Stimulated activated CD4-positive, alpha-beta T cell treated with anti-CD3 and anti-CD28 coated beads, Interleukin-2, amount 100 ng/mL, for 24 hours (primary cell): Measurements from ENCODE around the gene TUBA3E.
"Not testable (repeated sequence)": the region's sequence is repeated elsewhere in the genome, so short reads cannot be mapped to it uniquely, and the experiment has no call there.

ENCODE experiments used
- DNase-seq, 2 donors: peaks; one replicate each; pipeline ENCODE4 v3.0.0-alpha.2; 2020

The TUBA3E gene

DNA sequence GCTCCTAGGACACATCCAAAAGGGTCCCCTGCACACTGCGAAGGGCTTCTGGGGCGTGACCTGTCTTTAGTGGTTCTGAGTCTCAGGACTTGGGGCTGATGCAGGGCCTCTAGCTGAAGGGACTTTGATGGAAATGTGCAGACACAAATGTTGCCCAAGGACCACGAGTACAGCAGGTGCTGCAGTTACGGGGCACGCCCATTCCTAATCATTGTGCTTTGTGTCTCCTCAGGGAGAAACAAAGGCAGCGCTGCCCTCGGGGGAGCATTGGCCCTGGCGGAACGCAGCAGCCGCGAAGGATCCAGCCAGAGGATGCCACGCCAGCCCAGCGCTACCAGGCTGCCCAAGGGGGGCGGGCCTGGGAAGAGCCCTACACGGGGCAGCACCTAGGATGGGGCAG lies 8.0 kb downstream of the TUBA3E start:
- DNase-seq = no peak

DNA sequence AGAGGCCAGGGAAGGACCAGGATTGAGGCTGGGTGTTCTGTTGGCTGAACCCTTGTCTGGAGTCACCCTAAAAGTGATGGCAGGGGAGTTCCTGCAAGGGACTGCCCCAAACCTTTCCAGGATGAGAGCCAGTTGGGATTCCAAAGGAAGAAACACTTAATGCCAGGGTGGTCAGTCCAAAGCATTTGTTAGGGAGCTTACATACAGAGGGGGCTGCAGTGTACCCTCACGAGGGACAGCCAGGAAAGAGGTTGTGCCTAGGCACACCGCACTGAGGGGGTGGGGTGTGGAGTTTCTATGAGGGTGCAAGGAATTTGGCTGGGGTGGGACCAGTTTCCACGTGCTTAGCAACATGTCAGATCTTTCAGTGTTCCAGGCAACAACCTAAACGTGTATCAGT lies 9.3 kb downstream of the TUBA3E start:
- not testable (repeated sequence) for DNase-seq

DNA sequence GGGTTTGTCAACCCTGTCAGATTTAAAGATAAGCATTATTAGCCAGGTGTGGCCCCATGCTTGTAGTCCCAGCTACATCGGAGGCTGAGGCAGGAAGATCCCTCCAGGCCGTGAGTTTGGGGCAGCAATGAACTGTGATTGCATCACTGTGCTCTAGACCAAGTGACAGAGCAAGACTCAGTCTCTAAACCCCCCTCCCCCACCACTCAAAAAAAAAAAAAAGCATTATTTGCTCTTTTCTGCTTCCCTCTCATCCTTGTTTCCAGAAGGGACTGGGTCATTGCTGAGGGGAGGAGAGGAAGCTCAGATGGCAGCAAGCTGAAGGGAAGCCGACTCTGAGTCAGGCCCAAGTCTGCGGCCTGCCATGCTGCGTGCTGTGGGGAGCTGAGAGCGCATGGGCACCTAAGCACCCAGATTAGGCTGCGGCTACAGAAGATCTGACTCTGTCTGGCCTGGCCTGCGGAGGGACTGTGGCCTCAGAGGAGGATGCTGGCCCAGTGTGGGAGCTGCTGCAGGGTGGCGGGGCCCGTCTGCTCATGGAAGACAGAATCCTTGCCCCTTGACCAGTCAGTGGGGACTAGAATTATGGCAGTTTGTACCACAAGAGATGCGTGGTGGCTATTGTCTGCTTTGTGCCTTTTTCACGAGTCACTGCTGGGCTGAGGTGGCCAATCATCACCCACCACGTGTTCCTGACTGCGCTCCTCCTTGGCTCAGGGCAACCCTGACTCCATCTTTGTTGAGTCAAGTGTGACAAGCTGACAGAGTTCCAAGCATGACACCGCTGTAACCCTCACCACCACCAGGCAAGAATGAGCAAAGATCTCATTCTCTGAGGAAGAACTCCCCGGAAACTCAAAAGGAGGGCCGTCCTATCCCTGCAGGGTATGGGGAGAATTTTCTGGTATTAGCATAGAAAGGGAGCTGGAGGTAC lies 10.1 kb downstream of the TUBA3E start:
- DNase-seq = not testable (repeated sequence)

DNA sequence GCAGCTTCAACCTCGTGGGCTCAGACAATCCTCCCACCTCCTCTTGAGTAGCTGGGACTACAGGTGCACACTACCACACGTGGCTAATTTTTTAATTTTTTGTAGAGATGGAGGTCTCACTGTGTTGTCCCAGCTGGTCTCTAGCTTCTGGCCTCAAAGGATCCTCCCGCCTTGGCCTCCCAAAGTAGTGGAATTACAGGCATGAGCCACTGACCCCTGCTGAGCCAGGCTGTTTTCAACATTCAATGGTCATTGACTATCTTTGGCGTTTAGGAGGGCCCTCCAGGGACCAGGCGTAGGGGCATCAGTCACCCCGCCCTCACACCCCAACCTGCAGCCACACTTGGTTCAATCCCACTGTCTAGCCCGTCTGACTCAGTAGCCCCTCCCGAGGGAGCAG lies 11.0 kb downstream of the TUBA3E start:
- no peak for DNase-seq

- no peak for DNase-seq
Measured at GRCh38 chr2:130186391-130186790, 11.8 kb downstream of the TUBA3E start.

DNA sequence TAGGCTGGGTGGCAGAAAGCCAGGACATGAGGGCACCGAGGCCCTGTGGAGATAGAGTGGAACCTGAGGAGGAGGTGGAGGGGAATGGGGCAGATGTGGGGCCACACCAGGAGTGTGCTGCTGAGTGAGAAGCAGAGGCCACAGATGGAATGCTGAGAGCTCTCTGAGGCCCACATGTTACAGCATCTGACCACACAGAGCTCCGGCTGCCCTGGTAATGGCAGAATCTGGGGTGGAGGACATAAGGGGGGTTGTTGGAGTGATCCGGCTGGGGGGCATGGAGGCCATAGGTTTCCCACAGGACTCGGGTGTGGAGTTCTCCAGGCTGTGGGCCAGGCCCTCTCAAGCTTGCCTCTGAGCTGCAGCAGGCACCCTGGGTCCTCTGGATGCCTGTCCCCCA lies 12.3 kb downstream of the TUBA3E start:
- DNase-seq = no peak

DNA sequence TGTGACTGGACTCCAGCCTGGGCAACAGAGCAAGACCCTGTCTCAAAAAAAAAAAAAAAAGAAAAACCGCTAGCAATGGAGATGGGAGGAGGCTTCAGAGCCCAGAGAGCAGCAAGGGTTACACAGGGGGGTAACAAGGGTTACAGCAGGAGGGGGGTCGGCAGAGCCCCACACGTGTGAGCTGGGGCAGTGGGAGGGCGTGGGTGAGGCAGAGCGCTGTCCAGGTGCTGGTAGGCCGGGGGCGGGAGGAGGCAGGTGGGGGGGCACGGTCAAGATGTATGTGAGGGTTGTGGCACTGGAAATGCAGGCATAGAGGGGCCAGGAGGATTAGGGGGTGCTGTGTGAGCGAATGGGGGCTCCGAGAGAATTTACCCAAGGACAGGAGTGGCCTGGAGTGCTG lies 12.8 kb downstream of the TUBA3E start:
- DNase-seq = no peak

DNA sequence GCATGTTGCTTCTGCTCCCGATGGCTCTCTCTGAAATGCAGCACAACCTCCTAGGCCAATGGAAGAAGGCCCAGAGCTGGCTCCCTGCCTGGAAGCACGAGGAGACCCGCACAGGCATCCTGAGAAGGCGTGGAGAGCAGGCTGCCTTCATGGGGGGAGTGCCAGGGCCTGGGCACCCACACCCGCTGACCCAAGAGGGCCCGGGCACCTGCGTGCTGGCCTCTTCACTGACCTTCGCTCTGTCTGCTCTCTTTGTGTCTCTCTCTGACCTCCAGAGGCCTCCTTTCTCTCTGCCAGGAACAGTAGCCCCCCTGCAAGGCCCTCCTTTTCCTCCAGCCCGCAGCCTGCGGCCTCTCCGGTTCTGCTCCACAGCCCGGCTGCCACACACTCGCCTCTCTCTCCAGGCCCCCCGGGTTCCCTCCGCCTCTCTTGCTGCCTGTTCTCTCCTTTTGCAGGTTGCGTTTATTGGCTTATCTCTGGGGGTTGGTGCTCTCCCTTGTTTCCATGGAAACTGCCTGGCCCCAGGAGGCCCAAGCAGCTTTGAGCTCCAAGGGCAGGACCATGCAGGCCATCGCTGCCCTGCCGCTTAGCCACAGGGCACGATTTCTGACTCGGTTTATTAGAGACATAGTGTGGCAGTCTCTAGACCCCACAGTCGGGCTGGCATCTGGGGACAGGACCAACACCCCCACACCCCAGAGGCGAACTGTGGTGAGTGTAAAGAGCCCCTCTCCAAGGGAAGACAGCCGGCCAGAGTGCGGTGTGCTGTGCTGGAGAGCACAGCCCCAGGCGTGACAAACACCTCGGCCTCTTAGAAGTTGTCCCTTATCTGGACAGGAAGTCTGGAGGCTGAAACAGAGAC lies 14.5 kb downstream of the TUBA3E start:
- no peak for DNase-seq

GRCh38 chr2:130182826-130183511 lies 15.3 kb downstream of the TUBA3E start:
- not testable (repeated sequence) for DNase-seq

DNA sequence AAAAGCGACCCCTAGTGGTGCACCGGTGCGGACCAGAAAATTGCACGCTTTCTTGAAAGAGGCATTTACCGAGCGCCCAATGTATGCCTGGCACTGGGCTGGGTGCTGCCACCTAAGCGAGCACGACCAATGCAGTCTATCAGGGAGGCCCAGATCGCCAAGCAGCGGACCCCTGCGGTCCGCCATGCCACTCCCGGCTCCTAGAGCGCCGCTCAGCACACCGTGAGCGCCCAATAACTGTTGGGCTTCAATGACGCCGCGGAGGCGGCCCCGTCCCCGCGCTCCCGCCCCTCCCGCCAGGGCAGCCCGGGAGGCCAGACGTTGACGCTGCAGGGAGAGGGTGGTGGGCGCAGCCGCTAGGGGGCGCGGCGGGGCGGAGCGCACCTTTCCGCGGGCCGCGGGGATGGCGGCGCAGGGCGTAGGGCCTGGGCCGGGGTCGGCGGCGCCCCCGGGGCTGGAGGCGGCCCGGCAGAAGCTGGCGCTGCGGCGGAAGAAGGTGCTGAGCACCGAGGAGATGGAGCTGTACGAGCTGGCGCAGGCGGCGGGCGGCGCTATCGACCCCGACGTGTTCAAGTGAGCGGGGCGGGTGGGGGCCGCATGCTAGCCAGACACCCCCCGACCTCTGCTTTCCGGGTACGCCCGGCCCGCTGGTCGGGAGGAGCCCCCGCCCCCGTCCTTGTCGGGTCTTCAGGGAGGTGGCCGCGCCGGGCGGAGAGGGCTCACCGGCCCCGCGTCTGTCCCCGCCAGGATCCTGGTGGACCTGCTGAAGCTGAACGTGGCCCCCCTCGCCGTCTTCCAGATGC lies 16.2 kb downstream of the TUBA3E start, which contains the start of gene MZT2B:
Gene MZT2B, plus strand, starts transcription at position 383 of the 803 bp plus-strand sequence. Its CDS starts 21 bp downstream, at position 404.
- peak; percentile 91 to 92 for DNase-seq

DNA sequence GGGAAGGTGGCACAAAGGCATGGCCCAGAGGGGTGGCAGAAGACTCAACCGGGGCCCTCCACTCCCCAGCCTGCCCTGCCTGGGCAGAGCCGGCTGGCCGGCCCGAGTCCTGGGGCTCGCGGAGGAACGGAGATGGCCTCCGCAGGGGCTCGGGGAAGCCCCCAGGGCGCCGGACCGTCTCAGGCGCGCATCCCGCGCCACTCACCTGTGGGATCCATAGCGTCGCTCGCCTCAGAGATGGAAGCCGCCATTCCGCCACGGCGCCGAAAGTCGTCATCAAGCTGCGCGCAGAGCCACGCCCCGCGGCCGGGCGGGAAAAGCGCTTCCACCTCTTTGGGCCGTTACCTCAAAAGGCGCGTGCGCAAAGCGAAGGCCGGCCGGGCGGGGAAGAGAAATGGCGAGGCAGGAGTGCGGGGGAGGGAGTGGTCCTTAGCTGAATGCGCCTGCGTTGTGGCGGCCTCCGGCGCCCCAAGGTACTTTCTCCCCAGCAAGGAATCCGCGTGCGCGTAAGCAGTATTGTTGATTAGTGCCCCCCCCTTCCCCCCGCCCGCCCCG lies 16.8 kb downstream of the TUBA3E start, which contains the start of gene SMPD4:
Gene SMPD4, minus strand, starts transcription at position 278 of the 555 bp plus-strand sequence. CDS start 5,010 bp downstream, outside the sequence.
- peak; percentile 97 to 98 for DNase-seq

GRCh38 chr2:130180404-130181324 lies 17.6 kb downstream of the TUBA3E start:
- not testable (repeated sequence) for DNase-seq

GRCh38 chr2:130174866-130175265 lies 23.4 kb downstream of the TUBA3E start:
- not testable (repeated sequence) for DNase-seq

GRCh38 chr2:130169896-130170295 lies 28.3 kb downstream of the TUBA3E start:
- no peak for DNase-seq

DNA sequence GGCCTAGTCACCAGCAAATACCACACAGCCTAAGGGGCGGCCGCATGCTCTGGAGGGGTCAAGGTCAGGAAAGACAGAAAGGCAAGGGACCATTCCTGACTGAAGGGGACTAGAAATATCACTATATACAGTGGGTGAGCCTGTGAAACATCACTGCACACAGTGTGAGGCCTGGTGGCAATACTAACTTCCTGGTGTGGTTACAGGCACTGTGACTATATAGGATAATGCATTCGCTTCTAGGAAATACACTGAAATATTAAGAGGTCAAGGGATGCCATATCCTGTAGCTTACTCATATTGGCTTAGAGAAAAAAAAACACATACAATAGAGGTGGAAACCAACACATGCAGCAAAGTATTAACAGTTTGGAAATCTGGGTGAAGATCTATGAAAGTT lies 29.1 kb downstream of the TUBA3E start:
- not testable (repeated sequence) for DNase-seq

DNA sequence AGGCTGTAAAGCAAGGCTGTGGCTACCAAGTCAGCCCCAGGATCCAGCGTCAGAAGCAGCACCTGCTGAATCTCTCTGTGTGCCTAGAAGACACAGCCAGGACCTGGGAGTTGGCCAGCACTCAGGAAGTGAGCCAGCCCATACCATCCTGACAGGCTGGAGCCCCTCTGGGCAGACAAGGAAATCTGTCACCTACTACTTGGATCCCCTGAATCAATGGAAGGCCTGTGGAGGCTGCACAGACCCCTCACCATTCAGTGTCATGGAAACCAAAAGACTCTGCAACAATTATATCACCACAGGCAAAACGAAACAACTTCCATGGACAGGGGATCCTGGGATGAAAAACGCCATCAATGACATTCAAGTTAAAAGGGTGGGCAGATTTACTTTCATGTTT lies 31.6 kb downstream of the TUBA3E start:
- DNase-seq = not testable (repeated sequence)

DNA sequence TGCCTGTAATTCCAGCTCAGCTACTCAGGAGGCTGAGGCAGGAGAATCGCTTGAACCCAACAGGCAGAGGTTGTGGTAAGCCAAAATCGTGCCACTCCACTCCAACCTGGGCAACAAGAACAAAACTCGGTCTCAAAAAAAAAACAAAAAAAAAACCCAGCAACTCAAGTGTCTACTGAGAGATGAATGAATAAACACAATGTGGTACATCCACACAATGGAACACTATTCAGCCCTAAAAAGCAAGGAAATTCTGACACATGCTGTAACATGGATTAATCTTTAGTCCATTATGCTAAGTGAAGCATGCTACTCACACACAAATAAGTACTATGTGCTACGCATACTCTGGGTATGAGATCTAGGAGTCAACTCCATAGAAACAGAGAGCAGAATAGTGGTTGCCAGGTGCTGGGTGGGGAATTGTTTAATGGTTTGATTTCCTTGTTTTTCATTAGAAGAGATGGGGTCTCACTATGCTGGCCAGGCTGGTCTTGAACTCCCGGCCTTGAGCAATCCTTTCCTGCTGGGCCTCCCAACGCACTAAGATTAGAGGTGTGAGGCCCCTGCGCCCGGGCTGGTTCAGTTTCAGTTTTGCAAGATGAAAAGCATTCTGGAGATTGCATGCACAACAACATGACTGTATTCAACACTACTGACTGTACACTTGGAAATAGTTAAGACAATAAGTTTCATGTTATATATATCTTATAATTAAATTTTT lies 32.8 kb downstream of the TUBA3E start:
- no peak for DNase-seq

DNA sequence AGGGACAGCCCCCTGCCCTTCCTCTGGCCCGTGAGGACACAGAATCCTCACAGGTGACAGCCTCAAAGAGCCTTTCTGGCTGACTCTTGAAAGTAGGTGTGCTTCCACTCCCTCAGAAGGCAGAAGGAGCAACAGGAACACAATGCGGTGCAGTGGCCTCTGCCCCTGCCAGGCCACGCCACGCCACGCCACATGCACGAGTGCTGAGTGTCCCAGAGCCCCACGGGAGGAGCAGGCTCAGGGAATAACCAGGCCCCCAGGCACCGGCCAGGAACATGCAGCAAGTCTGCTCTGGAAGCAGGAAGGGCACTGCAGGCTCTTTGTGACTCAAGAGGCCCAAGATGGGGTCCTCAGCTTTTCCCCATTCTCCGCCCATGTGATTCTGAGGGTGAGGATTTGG lies 35.3 kb downstream of the TUBA3E start:
- DNase-seq = no peak

DNA sequence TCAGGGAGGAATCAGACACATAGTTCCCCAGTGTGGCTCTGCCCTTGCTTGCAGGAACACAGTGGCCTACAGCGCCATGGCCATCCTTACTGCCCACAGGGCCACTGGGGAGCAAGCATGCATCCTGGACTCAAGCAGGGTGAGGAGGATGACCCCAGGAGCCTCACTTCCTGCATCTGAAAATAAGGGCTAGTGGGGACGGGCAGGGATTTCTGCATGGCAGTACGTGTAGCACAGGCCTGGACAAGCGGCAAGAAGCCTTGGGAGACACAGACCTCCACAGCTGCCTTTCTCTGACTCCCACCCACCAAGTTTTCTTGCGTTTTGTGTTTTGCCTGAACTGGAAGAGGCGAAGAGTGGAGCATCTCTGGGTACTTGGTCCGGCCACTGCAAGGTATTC lies 35.8 kb downstream of the TUBA3E start:
- not testable (repeated sequence) for DNase-seq
